Chondrocyte (in vitro differentiated cells): Measurements from ENCODE around the gene FAM72D. TPM values are rescaled to one million over a fixed set of nuclear protein-coding genes. Genes with fewer than 3 reads are reported as not detected.
"Not testable (repeated sequence)": the region's sequence is repeated elsewhere in the genome, so short reads cannot be mapped to it uniquely, and the experiment has no call there.

Source experiments
- DNase-seq: peaks from one replicate; pipeline ENCODE4 v3.0.0; 2021; ENCODE audit warnings: mixed read lengths, low spot score
- H3K27ac Mint-ChIP-seq: one replicate; pipeline ENCODE4 v1.8.0; 2021; ENCODE audit warnings: mild to moderate bottlenecking, moderate library complexity, mixed read lengths; ENCODE audit not compliant: unreplicated experiment
- H3K27me3 Mint-ChIP-seq: 2 replicates; pipeline ENCODE4 v1.8.0; 2021; ENCODE audit warnings: low read depth, mixed read lengths
- H3K36me3 Mint-ChIP-seq: 2 replicates; pipeline ENCODE4 v1.8.0; 2021; ENCODE audit warnings: low read depth, mixed read lengths
- H3K4me1 Mint-ChIP-seq: 2 replicates; pipeline ENCODE4 v1.8.0; 2021; ENCODE audit warnings: low read depth, mild to moderate bottlenecking, mixed read lengths
- H3K4me3 Mint-ChIP-seq: one replicate; pipeline ENCODE4 v1.8.0; 2021; ENCODE audit warnings: mild to moderate bottlenecking, moderate library complexity, mixed read lengths; ENCODE audit not compliant: unreplicated experiment
- H3K9me3 Mint-ChIP-seq: 2 replicates; pipeline ENCODE4 v1.8.0; 2021; ENCODE audit warnings: low read depth, mixed read lengths
- total RNA-seq: library from RNA; stranded (reverse); gene quantifications from 3 replicates; pipeline ENCODE4 v1.2.1, GENCODE V29; 2021

Gene FAM72D
- total RNA-seq, 1 donor from 2014 or later = 0.45 TPM

GRCh38 chr1:145140549-145140948 is 44.8 kb downstream of the FAM72D start:
- not testable (repeated sequence) for DNase-seq, H3K36me3 Mint-ChIP-seq, H3K27ac Mint-ChIP-seq, H3K4me1 Mint-ChIP-seq, H3K27me3 Mint-ChIP-seq, H3K9me3 Mint-ChIP-seq, H3K4me3 Mint-ChIP-seq

GRCh38 chr1:145144264-145144913 is 48.6 kb downstream of the FAM72D start:
- not testable (repeated sequence) for H3K4me3 Mint-ChIP-seq, DNase-seq, H3K4me1 Mint-ChIP-seq, H3K27ac Mint-ChIP-seq, H3K27me3 Mint-ChIP-seq, H3K36me3 Mint-ChIP-seq, H3K9me3 Mint-ChIP-seq

- not testable (repeated sequence) for H3K27ac Mint-ChIP-seq, H3K9me3 Mint-ChIP-seq, H3K4me1 Mint-ChIP-seq, H3K4me3 Mint-ChIP-seq, DNase-seq, H3K36me3 Mint-ChIP-seq, H3K27me3 Mint-ChIP-seq
These were observed 50.5 kb downstream of the FAM72D start for GRCh38 chr1:145146308-145146707.

GRCh38 chr1:145147172-145147571 is 51.4 kb downstream of the FAM72D start:
- H3K27ac Mint-ChIP-seq, H3K36me3 Mint-ChIP-seq, H3K27me3 Mint-ChIP-seq, H3K9me3 Mint-ChIP-seq, DNase-seq, H3K4me1 Mint-ChIP-seq, H3K4me3 Mint-ChIP-seq: not testable (repeated sequence)

- H3K4me3 Mint-ChIP-seq, H3K27ac Mint-ChIP-seq, H3K4me1 Mint-ChIP-seq, H3K36me3 Mint-ChIP-seq, H3K27me3 Mint-ChIP-seq, H3K9me3 Mint-ChIP-seq, DNase-seq: not testable (repeated sequence)
These were observed 59.6 kb downstream of the FAM72D start for GRCh38 chr1:145155421-145155820.

GRCh38 chr1:145155873-145156272 is 60.1 kb downstream of the FAM72D start:
- not testable (repeated sequence) for H3K4me1 Mint-ChIP-seq, H3K9me3 Mint-ChIP-seq, H3K36me3 Mint-ChIP-seq, H3K27ac Mint-ChIP-seq, H3K27me3 Mint-ChIP-seq, H3K4me3 Mint-ChIP-seq, DNase-seq

- not testable (repeated sequence) for H3K4me1 Mint-ChIP-seq, H3K9me3 Mint-ChIP-seq, H3K36me3 Mint-ChIP-seq, H3K27me3 Mint-ChIP-seq, DNase-seq
- Mint-ChIP-seq H3K4me3 (peak overlapping the region; percentile 60), H3K27ac (peak overlapping the region; percentile 76)
These were observed 61.3 kb downstream of the FAM72D start for GRCh38 chr1:145156891-145157610.

- H3K36me3 Mint-ChIP-seq, H3K4me3 Mint-ChIP-seq, H3K27me3 Mint-ChIP-seq, H3K4me1 Mint-ChIP-seq, H3K9me3 Mint-ChIP-seq, DNase-seq, H3K27ac Mint-ChIP-seq: not testable (repeated sequence)
These were observed 61.9 kb downstream of the FAM72D start for GRCh38 chr1:145157715-145158114.

GRCh38 chr1:145161046-145161752 is 65.4 kb downstream of the FAM72D start:
- not testable (repeated sequence) for H3K27ac Mint-ChIP-seq, DNase-seq, H3K4me1 Mint-ChIP-seq, H3K9me3 Mint-ChIP-seq, H3K36me3 Mint-ChIP-seq, H3K4me3 Mint-ChIP-seq, H3K27me3 Mint-ChIP-seq

Other genes with a start within 250 kb of the FAM72D start
- gene SRGAP2B, start 646 bp upstream of the FAM72D start, total RNA-seq = 37.9 to 41.2 TPM (median 40.6 TPM) in 3 replicates
- gene PPIAL4D, start 146.2 kb downstream of the FAM72D start, total RNA-seq = not detected in 3 replicates